SK-N-SH treated with all-trans-retinoic acid at 6 μM for 48 hours (cell line): Measurements from ENCODE around the gene ADARB2.

Experiments
- ATAC-seq: fragments of 200-7000 bp; cut with Tn5 transposase; 3 replicates; pipeline ENCODE4 v1.9.1; 2020; ENCODE audit warnings: mild to moderate bottlenecking, moderate library complexity
- BACH2 ChIP-seq: fragments of 250-450 bp; sonication (Bioruptor Pico); IDR thresholded peaks from 2 replicates; pipeline ENCODE4 v1.9.0; 2021; ENCODE audit warnings: mild to moderate bottlenecking, borderline replicate concordance
- CREB5 ChIP-seq: fragments of 250-450 bp; sonication (Bioruptor Pico); IDR thresholded peaks from 2 replicates; pipeline ENCODE4 v1.5.1; 2020; ENCODE audit warnings: low read depth, mild to moderate bottlenecking, moderate library complexity
- CSDC2 ChIP-seq: fragments of 250-450 bp; sonication (Bioruptor Pico); IDR thresholded peaks from 2 replicates; pipeline ENCODE4 v1.5.0; 2020; ENCODE audit warnings: mild to moderate bottlenecking, moderate library complexity
- ESRRG ChIP-seq: fragments of 250-450 bp; sonication (Bioruptor Pico); IDR thresholded peaks from 2 replicates; pipeline ENCODE4 v1.6.1; 2021; ENCODE audit warnings: mild to moderate bottlenecking
- GLIS3 ChIP-seq: fragments of 250-450 bp; sonication (Bioruptor Pico); IDR thresholded peaks from 2 replicates; pipeline ENCODE4 v1.5.0; 2020; ENCODE audit warnings: mild to moderate bottlenecking, moderate library complexity
- ISL1 ChIP-seq: fragments of 250-450 bp; sonication (Bioruptor Pico); IDR thresholded peaks from 2 replicates; pipeline ENCODE4 v2.1.2; 2022; ENCODE audit warnings: mild to moderate bottlenecking, moderate library complexity
- OSR1 ChIP-seq: fragments of 250-450 bp; sonication (Bioruptor Pico); IDR thresholded peaks from 2 replicates; pipeline ENCODE4 v1.8.0; 2022; ENCODE audit warnings: moderate library complexity, mild to moderate bottlenecking, inconsistent platforms
- SNAI2 ChIP-seq: fragments of 250-450 bp; sonication (Bioruptor Pico); IDR thresholded peaks from 2 replicates; pipeline ENCODE4 v1.5.0; 2020; ENCODE audit warnings: mild to moderate bottlenecking, moderate library complexity
- TCF4 ChIP-seq: fragments of 250-450 bp; sonication (Bioruptor Pico); IDR thresholded peaks from 2 replicates; pipeline ENCODE4 v1.8.0; 2021; ENCODE audit warnings: mild to moderate bottlenecking, moderate library complexity, borderline replicate concordance
- TOX ChIP-seq: fragments of 250-450 bp; sonication (Bioruptor Pico); IDR thresholded peaks from 2 replicates; pipeline ENCODE4 v1.8.0; 2021; ENCODE audit warnings: mild to moderate bottlenecking, moderate library complexity, borderline replicate concordance
- ZNF565 ChIP-seq: fragments of 450-650 bp; formaldehyde crosslinking; conservative IDR thresholded peaks from 2 replicates; pipeline ENCODE4 v1.5.0; 2020; ENCODE audit warnings: low read depth, mild to moderate bottlenecking, moderate library complexity
- ZNF8 ChIP-seq: fragments of 450-650 bp; formaldehyde crosslinking; IDR thresholded peaks from 2 replicates; pipeline ENCODE4 v1.5.0; 2020; ENCODE audit warnings: mild to moderate bottlenecking, moderate library complexity
- TF ChIP-seq, protein P1 (sequence below): fragments of 250-450 bp; sonication (Bioruptor Pico); IDR thresholded peaks from 2 replicates; pipeline ENCODE4 v1.5.1; 2021; ENCODE audit warnings: mild to moderate bottlenecking, moderate library complexity
- TF ChIP-seq, protein P2 (sequence below): fragments of 250-450 bp; sonication (Bioruptor Pico); IDR thresholded peaks from 2 replicates; pipeline ENCODE4 v1.8.0; 2020; ENCODE audit warnings: mild to moderate bottlenecking, moderate library complexity, borderline replicate concordance
- TF ChIP-seq, protein P3 (sequence below): fragments of 250-450 bp; sonication (Bioruptor Pico); IDR thresholded peaks from 2 replicates; pipeline ENCODE4 v1.8.0; 2021; ENCODE audit warnings: low read depth, mild to moderate bottlenecking, moderate library complexity, borderline replicate concordance
- TF ChIP-seq, protein P4 (sequence below): fragments of 250-450 bp; sonication (Bioruptor Pico); IDR thresholded peaks from 2 replicates; pipeline ENCODE4 v1.5.0; 2020; ENCODE audit warnings: mild to moderate bottlenecking, moderate library complexity

The ADARB2 gene

GRCh38 chr10:1364151-1364910 is 373.0 kb downstream of the ADARB2 start:
- no peak for ATAC-seq
- TF ChIP-seq, protein P1, sequence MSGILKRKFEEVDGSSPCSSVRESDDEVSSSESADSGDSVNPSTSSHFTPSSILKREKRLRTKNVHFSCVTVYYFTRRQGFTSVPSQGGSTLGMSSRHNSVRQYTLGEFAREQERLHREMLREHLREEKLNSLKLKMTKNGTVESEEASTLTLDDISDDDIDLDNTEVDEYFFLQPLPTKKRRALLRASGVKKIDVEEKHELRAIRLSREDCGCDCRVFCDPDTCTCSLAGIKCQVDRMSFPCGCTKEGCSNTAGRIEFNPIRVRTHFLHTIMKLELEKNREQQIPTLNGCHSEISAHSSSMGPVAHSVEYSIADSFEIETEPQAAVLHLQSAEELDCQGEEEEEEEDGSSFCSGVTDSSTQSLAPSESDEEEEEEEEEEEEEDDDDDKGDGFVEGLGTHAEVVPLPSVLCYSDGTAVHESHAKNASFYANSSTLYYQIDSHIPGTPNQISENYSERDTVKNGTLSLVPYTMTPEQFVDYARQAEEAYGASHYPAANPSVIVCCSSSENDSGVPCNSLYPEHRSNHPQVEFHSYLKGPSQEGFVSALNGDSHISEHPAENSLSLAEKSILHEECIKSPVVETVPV (CRISPR knock-in tag), result no peak
- TF ChIP-seq GLIS3, result no peak
- TF ChIP-seq, protein P2, sequence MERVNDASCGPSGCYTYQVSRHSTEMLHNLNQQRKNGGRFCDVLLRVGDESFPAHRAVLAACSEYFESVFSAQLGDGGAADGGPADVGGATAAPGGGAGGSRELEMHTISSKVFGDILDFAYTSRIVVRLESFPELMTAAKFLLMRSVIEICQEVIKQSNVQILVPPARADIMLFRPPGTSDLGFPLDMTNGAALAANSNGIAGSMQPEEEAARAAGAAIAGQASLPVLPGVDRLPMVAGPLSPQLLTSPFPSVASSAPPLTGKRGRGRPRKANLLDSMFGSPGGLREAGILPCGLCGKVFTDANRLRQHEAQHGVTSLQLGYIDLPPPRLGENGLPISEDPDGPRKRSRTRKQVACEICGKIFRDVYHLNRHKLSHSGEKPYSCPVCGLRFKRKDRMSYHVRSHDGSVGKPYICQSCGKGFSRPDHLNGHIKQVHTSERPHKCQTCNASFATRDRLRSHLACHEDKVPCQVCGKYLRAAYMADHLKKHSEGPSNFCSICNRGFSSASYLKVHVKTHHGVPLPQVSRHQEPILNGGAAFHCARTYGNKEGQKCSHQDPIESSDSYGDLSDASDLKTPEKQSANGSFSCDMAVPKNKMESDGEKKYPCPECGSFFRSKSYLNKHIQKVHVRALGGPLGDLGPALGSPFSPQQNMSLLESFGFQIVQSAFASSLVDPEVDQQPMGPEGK, result no peak
- no peak for TF ChIP-seq BACH2 (CRISPR knock-in tag)
- no peak for TF ChIP-seq ZNF565 (CRISPR knock-in tag)
- TF ChIP-seq, protein P3, sequence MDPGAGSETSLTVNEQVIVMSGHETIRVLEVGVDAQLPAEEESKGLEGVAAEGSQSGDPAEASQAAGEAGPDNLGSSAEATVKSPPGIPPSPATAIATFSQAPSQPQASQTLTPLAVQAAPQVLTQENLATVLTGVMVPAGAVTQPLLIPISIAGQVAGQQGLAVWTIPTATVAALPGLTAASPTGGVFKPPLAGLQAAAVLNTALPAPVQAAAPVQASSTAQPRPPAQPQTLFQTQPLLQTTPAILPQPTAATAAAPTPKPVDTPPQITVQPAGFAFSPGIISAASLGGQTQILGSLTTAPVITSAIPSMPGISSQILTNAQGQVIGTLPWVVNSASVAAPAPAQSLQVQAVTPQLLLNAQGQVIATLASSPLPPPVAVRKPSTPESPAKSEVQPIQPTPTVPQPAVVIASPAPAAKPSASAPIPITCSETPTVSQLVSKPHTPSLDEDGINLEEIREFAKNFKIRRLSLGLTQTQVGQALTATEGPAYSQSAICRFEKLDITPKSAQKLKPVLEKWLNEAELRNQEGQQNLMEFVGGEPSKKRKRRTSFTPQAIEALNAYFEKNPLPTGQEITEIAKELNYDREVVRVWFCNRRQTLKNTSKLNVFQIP (CRISPR knock-in tag), result no peak
- TF ChIP-seq CSDC2 (CRISPR knock-in tag), result no peak
- no peak for TF ChIP-seq TOX
- no peak for TF ChIP-seq OSR1 (CRISPR knock-in tag)
- no peak for TF ChIP-seq SNAI2

- no peak for ATAC-seq
- TF ChIP-seq SNAI2, result no peak
- no peak for TF ChIP-seq OSR1 (CRISPR knock-in tag)
- TF ChIP-seq ISL1, result no peak
Measured at GRCh38 chr10:1363446-1364121, 373.7 kb downstream of the ADARB2 start.

DNA sequence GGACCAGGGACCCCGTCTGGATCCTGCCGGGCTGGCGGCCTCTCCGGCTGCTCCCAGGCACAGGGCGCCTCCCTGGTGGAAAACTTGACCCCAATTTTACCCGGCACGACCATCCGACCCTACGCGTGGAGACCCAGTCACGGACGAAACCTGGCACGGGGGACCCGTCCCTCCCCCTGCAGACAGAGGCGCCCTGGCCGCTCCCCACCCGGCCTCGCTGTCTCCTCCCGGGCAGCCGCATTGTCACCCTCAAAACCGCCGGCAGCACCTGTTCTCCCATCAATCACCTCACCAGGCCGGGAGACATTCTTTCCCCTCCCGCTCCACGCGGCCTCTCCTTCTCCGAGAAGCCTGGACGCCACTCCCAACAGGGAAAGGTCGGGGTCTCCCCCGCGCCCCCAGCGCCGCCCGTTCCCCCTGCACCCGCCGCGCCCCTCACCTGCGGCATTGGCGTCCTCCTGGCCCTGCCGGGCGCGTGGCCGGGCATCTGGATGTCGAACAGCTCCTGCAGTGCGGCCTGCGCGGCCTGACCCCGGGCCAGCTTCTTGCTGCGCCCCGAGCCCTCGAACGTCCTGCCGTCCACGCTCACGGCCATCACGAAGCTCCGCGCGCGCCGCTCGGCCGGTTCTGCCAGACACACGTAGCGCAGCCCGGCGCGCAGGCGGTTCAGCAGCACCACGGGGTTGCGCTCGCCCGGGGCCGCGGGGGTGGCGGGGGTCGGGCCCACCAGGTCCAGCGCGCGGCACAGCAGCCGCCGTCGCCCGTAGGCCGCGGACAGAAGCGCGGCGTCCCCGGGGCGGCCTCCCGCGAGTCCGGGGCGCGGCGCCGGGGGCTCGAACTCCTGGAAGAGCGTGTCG is 374.5 kb downstream of the ADARB2 start:
- ATAC-seq, result no peak
- TF ChIP-seq, protein P3 (CRISPR knock-in tag), result no peak
- TF ChIP-seq SNAI2 (no peak), CSDC2 (CRISPR knock-in tag) (no peak), BACH2 (CRISPR knock-in tag) (no peak), OSR1 (CRISPR knock-in tag) (no peak)
- TF ChIP-seq, all 23 proteins: peak for 0

GRCh38 chr10:1361411-1362105 is 375.8 kb downstream of the ADARB2 start:
- peak; percentile 55; the same call in 1 of the 2 replicates for TF ChIP-seq TCF4
- no peak for TF ChIP-seq CREB5
- no peak for TF ChIP-seq ZNF8 (CRISPR knock-in tag)
- TF ChIP-seq, protein P4, sequence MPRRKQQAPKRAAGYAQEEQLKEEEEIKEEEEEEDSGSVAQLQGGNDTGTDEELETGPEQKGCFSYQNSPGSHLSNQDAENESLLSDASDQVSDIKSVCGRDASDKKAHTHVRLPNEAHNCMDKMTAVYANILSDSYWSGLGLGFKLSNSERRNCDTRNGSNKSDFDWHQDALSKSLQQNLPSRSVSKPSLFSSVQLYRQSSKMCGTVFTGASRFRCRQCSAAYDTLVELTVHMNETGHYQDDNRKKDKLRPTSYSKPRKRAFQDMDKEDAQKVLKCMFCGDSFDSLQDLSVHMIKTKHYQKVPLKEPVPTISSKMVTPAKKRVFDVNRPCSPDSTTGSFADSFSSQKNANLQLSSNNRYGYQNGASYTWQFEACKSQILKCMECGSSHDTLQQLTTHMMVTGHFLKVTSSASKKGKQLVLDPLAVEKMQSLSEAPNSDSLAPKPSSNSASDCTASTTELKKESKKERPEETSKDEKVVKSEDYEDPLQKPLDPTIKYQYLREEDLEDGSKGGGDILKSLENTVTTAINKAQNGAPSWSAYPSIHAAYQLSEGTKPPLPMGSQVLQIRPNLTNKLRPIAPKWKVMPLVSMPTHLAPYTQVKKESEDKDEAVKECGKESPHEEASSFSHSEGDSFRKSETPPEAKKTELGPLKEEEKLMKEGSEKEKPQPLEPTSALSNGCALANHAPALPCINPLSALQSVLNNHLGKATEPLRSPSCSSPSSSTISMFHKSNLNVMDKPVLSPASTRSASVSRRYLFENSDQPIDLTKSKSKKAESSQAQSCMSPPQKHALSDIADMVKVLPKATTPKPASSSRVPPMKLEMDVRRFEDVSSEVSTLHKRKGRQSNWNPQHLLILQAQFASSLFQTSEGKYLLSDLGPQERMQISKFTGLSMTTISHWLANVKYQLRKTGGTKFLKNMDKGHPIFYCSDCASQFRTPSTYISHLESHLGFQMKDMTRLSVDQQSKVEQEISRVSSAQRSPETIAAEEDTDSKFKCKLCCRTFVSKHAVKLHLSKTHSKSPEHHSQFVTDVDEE (CRISPR knock-in tag), result peak; percentile 55; the same call in 1 of the 2 replicates
- TF ChIP-seq, protein P1 (CRISPR knock-in tag), result peak; percentile 31; the same call in 1 of the 2 replicates
- 0 out of 2 replicates have a peak, but pooled peaks have one; percentile 35 for TF ChIP-seq ESRRG (CRISPR knock-in tag)
- peak; percentile 80; the same call in 1 of the 2 replicates for TF ChIP-seq GLIS3
- peak; percentile 98 for TF ChIP-seq ISL1
- TF ChIP-seq, all 23 proteins: peak for 6
- ATAC-seq, result no peak
